Skin of body (tissue), 2 donors: ENCODE measurements around the gene PSMA1. TPM values are rescaled to one million over a fixed set of nuclear protein-coding genes. Genes with fewer than 3 reads are reported as not detected.
A peak's percentile ranks its signal among the peaks of the same experiment; 100 is the strongest.
"Not testable (repeated sequence)": the region's sequence is repeated elsewhere in the genome, so short reads cannot be mapped to it uniquely, and the experiment has no call there.

Experiments
- DNase-seq: peaks from one replicate; lab custom pipeline; 2025; lab: John Stamatoyannopoulos, UW
- total RNA-seq: library from RNA; depleted of rRNA; stranded (reverse); fragments of >200 nt; gene quantifications from one replicate; pipeline ENCODE4 v1.2.3, GENCODE V29; 2014

PSMA1 gene
- total RNA-seq = 108 TPM

- DNase-seq = peak; percentile 96
Measured at GRCh38 chr11:14519917-14520746, at the start of gene PSMA1. Gene PSMA1, minus strand, starts transcription at chr11:14520386. Its CDS starts 87 bp downstream, at chr11:14520299.

- DNase-seq = not testable (repeated sequence)
Measured at GRCh38 chr11:14569516-14569915, 49.3 kb upstream of the PSMA1 start.

GRCh38 chr11:14567064-14567651 is 47.0 kb upstream of the PSMA1 start:
- no peak for DNase-seq

GRCh38 chr11:14566331-14567063 is 46.3 kb upstream of the PSMA1 start:
- DNase-seq = no peak

- no peak for DNase-seq
Measured at GRCh38 chr11:14565845-14566244, 45.7 kb upstream of the PSMA1 start.

DNA sequence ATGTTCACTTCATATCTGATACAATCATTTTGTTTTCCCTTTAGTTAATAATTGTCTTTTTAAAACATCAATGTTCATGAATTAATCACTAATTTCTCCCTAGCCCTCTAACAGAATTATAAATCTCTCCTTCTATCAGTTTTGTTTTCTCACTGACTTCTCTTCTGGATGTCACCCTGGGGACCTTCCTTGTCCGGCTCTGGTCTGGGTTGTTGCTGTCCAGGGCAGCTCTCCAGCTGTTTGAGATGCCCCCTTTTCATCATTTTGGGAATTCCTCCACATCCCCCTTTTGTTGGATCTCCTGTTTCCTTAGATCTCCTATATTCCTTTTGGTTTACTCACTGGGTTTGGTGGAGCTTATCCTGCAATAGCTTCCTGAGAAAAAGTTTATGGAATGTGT is 35.6 kb upstream of the PSMA1 start:
- no peak for DNase-seq

GRCh38 chr11:14554959-14555358 is 34.8 kb upstream of the PSMA1 start:
- no peak for DNase-seq

DNA sequence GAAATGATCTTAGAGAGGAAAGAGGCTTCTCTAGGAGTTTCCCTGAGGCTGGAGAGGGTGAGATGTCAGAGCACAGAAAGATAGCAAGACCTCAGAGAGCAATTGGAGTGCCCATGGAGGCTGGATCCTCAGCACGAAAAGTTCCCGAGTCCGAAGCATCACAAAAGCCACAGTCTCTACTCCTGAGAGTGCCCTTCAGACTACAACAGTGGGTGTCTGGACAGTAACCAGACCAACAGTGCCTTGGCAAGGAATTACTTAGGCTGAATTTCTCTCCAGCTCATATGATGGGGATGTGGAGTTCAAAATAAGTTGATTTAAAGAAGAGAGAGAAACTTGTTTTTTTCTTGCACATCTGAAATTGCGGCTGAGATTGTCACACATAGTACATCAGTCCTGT is 31.9 kb upstream of the PSMA1 start:
- DNase-seq = no peak

GRCh38 chr11:14551380-14551779 is 31.2 kb upstream of the PSMA1 start:
- no peak for DNase-seq

DNA sequence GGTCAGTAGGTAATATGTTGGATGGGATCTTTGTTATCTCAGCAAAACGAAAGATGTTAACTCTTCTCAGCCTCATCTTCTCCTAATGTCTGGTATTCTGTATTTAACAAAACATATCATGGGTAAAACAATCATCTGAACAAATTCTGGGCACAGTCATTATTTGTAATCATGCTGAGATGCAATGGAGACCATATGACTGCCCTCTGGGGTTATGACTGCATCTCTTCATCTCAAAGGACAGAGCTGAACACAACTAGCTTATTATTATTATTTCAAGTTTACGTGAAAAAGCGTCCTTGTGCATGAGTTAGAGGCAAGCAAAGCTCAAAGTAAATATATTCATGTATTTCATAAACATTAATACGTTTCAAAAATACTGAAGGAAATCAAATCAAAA is 29.7 kb upstream of the PSMA1 start:
- no peak for DNase-seq

DNA sequence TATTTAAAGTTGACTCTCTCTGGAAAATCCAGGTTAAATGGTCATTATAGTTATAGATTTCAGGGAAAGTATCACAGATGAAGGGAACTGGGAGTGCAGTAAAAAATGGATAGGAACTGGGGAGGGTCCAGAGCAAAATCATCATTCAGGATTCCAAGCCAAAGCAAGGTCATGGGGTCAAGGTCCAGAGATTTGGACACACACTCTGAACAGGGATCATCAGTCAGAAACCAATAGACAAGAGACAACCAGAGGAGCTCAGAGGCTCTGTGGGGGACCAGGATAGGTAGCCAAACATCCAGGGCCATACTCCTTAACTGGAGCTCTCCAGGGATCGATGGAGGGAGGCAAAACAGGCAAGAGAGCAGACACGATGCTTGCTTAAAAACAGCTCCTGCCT is 27.3 kb upstream of the PSMA1 start:
- no peak for DNase-seq

GRCh38 chr11:14546672-14547071 is 26.5 kb upstream of the PSMA1 start:
- DNase-seq = no peak

DNA sequence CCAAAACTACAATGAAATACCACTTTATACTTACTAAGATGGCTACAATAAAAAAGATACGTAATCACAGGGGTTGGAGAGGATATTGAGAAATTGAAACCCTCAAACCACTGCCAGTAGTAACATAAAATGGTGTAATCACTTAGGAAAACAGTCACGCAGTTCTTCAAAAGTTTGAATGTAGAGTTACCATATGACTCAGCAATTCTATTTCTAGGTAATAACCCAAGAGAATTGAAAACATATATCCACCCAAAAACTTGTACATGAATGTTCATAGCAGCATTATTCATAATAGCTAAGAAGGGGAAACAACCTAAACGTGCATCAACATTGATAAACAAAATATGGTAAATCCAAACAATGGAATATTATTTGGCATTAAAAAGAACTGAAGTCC is 24.4 kb upstream of the PSMA1 start:
- no peak for DNase-seq

- no peak for DNase-seq
Measured at GRCh38 chr11:14543260-14543659, 23.1 kb upstream of the PSMA1 start.

DNA sequence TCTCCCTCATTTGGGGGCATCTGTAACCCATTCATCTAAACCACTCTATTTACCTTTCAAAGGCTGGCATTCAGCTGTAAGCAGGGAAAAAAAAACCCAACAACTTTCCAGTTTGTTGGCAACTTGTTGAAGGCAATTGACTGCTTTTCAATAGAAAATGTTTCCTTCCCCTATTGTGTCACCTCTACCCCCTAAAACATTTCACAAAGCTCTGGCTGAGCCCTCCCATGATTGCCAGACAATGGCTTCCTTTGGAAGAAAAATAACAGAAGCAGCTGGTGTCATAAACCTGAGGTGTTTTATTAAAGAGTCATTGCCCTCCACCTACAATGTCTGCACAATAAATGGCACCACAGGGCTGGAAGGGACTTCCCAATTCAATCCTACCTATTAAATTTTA is 22.1 kb upstream of the PSMA1 start:
- DNase-seq = no peak

- DNase-seq = no peak
Measured at GRCh38 chr11:14541192-14541947, 21.2 kb upstream of the PSMA1 start.

GRCh38 chr11:14539982-14540421 is 19.8 kb upstream of the PSMA1 start:
- no peak for DNase-seq

DNA sequence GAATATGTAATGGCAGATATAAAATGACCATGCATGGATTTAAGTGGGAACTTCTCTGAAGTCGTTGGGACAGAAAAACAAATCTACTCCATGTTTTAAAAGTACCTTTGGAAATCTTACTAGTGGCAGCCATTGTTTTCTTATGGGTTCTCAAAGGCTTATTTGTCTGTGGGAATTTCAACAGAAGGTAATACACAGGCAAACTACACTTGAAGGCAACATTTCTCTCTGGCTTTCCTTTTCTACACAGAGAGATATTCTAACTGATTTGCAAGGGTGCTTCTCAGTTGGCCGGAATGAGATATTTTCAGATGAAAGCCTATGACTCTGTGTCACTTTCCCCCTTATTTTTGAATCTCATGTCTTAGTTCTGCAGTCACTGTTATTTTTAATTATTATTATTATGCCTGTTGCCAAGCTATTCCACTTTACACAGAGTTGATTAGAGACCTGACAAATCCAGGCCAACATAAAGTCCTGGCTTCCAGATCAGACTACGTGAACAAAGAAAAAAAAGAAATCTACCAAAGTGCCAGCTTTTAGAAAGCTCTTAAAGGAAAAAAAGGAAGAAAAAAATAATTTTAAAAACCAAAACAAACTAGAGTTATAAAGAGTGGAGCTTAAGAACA is 18.9 kb upstream of the PSMA1 start:
- DNase-seq = no peak

DNA sequence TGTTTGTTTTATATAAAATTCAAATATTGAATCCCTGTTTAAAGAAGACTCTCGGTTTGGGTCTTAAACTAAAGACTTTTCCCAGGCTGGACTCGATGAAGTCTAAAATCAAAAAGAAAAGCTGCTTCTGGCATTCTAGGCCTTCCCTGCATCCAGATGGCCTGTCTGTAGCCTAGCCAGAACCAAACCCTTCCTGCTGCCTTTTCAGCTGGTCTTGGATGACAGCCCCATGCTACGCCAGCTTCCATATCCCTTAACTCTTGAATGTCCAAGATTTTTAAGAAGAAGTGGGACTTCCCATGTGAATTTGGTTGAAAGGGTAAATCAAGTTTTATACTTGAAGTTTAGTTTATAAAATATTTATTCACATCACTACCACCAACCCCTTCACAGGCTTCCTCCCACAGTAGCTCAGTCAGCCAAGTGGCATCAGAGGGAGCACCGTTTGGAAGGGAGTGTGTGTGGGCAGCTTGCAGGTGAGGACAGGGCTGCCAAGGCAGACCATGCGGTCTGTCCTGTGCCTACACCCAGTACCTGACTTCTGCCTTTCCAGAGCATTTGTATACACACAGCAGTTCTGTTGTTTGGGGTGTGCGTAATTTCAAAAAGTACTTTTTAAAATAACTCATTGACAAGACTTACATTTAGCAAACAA is 18.2 kb upstream of the PSMA1 start:
- no peak for DNase-seq

DNA sequence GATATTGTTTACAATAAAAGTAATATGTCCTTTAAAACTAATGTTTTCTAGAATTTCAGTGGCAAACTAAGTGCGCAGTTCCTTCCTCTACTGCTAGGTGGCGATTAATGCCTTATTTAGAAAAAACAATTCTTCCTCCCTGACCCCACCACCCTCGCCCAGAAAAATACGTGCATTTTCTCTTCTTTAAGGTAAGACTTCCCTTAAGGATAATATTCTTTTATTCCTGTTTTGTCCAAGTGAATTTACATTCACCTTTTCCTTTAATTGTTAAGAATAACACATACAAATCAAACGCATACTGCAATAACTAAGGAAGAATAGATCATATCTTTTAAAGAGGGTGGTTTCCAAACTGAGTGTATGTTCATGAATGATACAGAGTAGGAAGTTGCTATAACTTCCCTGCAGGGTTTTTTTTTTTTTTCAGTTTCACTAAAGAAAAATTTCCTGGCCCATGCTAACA is 17.0 kb upstream of the PSMA1 start:
- DNase-seq = no peak
